Type B pancreatic cell (in vitro differentiated cells): ENCODE measurements around the gene TTN. TPM values are rescaled to one million over a fixed set of nuclear protein-coding genes. Genes with fewer than 3 reads are reported as not detected.

Experiments
- DNase-seq: peaks from one replicate; pipeline ENCODE4 v3.0.0; 2021; ENCODE audit warnings: mixed read lengths; ENCODE audit not compliant: unreplicated experiment; ENCODE audit errors: extremely low spot score
- H3K27ac Mint-ChIP-seq: 2 replicates; pipeline ENCODE4 v1.8.0; 2021; ENCODE audit warnings: mild to moderate bottlenecking, mixed read lengths
- H3K27me3 Mint-ChIP-seq: 2 replicates; pipeline ENCODE4 v1.8.0; 2021; ENCODE audit warnings: mixed read lengths
- H3K36me3 Mint-ChIP-seq: 2 replicates; pipeline ENCODE4 v1.8.0; 2021; ENCODE audit warnings: mixed read lengths
- H3K4me1 Mint-ChIP-seq: one replicate; pipeline ENCODE4 v1.8.0; 2021; ENCODE audit warnings: mixed read lengths; ENCODE audit not compliant: unreplicated experiment
- H3K4me3 Mint-ChIP-seq: 2 replicates; pipeline ENCODE4 v1.8.0; 2021; ENCODE audit warnings: mild to moderate bottlenecking, mixed read lengths
- H3K9me3 Mint-ChIP-seq: 2 replicates; pipeline ENCODE4 v1.8.0; 2021; ENCODE audit warnings: mixed read lengths
- total RNA-seq: library from RNA; stranded (reverse); gene quantifications from 2 replicates; pipeline ENCODE4 v1.2.1, GENCODE V29; 2021; ENCODE audit warnings: low replicate concordance
- TF ChIP-seq, protein P1 (sequence below): fragments of 200-600 bp; sonication (generic); conservative IDR thresholded peaks from 2 replicates; pipeline ENCODE4 v1.5.0; 2021; ENCODE audit warnings: antibody characterized with exemption, mild to moderate bottlenecking

Gene TTN
- total RNA-seq, 1 donor from 2014 or later, result 5.6 TPM

DNA sequence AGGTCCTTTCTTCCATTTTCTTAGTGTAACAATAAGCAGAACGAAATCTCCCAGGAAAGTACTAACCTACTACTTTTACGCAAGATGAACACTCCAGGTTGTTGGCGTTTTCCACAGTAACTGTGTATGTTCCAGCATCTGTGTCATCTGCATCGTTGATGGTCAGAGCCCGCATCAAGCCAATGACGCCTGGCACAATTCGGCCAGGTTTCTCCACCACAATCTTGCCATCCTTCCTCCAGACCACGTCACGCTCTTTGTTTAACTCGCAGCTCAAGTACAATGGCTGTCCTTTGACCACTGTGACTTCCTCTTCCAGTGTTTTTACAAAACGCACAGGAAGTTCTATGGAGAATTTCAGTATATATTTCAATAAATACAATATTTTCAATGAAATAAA lies 171.3 kb downstream of the TTN start:
- DNase-seq, result no peak
- Mint-ChIP-seq H3K9me3 (no peaks in the 10 kb centered on the region), H3K4me3 (no peak overlapping the region), H3K36me3 (no peaks in the 10 kb centered on the region), H3K27ac (no peak overlapping the region), H3K27me3 (no peaks in the 10 kb centered on the region), H3K4me1 (no peaks in the 10 kb centered on the region)
- TF ChIP-seq, protein P1, sequence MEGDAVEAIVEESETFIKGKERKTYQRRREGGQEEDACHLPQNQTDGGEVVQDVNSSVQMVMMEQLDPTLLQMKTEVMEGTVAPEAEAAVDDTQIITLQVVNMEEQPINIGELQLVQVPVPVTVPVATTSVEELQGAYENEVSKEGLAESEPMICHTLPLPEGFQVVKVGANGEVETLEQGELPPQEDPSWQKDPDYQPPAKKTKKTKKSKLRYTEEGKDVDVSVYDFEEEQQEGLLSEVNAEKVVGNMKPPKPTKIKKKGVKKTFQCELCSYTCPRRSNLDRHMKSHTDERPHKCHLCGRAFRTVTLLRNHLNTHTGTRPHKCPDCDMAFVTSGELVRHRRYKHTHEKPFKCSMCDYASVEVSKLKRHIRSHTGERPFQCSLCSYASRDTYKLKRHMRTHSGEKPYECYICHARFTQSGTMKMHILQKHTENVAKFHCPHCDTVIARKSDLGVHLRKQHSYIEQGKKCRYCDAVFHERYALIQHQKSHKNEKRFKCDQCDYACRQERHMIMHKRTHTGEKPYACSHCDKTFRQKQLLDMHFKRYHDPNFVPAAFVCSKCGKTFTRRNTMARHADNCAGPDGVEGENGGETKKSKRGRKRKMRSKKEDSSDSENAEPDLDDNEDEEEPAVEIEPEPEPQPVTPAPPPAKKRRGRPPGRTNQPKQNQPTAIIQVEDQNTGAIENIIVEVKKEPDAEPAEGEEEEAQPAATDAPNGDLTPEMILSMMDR, result no peak

DNA sequence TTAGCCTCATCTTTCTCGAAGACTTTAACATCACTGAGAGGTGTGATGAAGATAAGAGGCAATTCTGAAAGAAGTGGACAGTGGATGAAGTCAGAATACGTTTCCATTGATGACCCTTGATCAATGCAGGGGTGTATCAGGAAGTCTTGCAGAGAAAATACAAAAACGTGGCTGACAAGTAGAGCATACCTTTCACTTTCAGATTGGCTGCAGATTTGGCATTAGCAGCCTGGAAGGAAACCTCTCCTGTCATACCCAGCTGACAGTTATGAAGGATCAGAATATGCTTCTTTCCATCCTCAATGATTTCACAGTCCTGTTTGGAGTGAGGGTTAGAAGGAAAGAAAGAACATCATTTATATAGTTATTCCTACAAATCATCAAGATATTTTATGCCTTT lies 174.5 kb downstream of the TTN start:
- DNase-seq, result no peak
- Mint-ChIP-seq H3K27me3 (no peaks in the 10 kb centered on the region), H3K4me1 (no peaks in the 10 kb centered on the region), H3K27ac (no peak overlapping the region), H3K9me3 (no peaks in the 10 kb centered on the region), H3K36me3 (no peaks in the 10 kb centered on the region), H3K4me3 (no peak overlapping the region)
- TF ChIP-seq, protein P1, result no peak

- Mint-ChIP-seq H3K4me1 (no peaks in the 10 kb centered on the region), H3K27me3 (no peaks in the 10 kb centered on the region), H3K9me3 (no peaks in the 10 kb centered on the region), H3K27ac (no peak overlapping the region), H3K4me3 (no peak overlapping the region), H3K36me3 (no peaks in the 10 kb centered on the region)
- DNase-seq, result no peak
- TF ChIP-seq, protein P1, result no peak
Observed at GRCh38 chr2:178630581-178630980, 176.6 kb downstream of the TTN start.

- DNase-seq, result no peak
- Mint-ChIP-seq H3K4me1 (no peaks in the 10 kb centered on the region), H3K4me3 (no peak overlapping the region), H3K27me3 (no peaks in the 10 kb centered on the region), H3K27ac (no peak overlapping the region), H3K9me3 (no peaks in the 10 kb centered on the region), H3K36me3 (no peaks in the 10 kb centered on the region)
- TF ChIP-seq, protein P1, result no peak
Observed at GRCh38 chr2:178629463-178629862, 177.8 kb downstream of the TTN start.

- no peaks in the 10 kb centered on the region for H3K36me3 Mint-ChIP-seq
- H3K4me3 Mint-ChIP-seq, result no peak overlapping the region
Observed at GRCh38 chr2:178628605-178629004, 178.6 kb downstream of the TTN start.

More at GRCh38 chr2:178628605-178629004, 178.6 kb downstream of the TTN start:
- no peak for DNase-seq
- H3K4me1 Mint-ChIP-seq, result no peaks in the 10 kb centered on the region
- no peaks in the 10 kb centered on the region for H3K9me3 Mint-ChIP-seq
- H3K27me3 Mint-ChIP-seq, result no peaks in the 10 kb centered on the region
- TF ChIP-seq, protein P1, result no peak
- H3K27ac Mint-ChIP-seq, result no peak overlapping the region
